Bronchus fibroblast of lung (primary cell): ENCODE measurements around the gene ATP9A. TPM values are rescaled to one million over a fixed set of nuclear protein-coding genes. Genes with fewer than 3 reads are reported as not detected.

ENCODE experiments used
- total RNA-seq: library from RNA; depleted of rRNA; stranded (reverse); fragments of >200 nt; gene quantifications from 2 replicates; pipeline ENCODE4 v1.2.3, GENCODE V29; 2015

Gene ATP9A
- 6.2 and 6.4 TPM in 2 replicates for total RNA-seq

DNA sequence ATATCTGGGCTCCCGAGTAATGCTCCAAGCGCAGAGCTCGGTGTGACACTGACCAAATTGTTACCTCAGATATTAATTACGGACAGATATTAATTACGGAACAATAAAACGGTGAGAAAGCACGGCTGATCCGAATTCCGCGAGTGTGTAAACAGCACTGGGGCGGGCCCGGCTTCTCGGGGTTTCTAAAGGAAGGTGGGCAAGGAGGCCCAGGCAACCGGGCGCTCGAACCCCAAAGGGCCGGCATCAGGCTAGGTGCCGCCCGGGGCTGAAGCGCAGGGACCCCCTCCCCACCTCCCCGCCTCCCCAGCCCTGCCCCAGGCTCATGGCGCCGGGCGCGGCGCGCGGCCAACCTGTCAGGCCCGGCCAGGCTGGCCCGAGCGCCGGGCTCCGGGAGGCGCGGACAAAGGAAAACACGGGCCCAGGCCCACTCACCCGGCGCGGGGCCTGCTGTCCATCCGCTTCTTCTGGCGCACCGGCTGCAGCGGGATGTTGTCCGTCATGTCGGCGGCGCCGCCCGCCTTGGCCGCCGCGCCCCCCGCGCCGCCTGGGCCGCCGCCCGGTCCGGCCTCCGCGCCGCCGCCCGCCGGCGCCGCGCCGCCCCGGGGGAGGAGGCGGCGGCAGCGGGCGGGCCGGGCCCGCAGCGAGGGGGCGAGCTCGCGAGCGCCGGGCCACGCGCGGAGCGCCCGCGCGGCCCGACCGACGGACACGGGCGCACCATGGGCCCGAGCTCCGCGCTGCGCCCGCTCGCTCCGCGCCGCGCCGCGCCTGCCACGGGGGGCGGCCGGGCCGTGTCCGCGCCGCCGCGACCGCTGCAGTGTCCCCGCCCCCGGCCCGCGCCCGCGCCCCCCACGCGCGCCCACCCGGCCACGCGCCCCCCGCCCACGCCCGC, at the start of gene ATP9A:
Gene ATP9A, minus strand, starts transcription at position 524 of the 892 bp plus-strand sequence. Its CDS starts 21 bp downstream, at position 503.

GRCh38 chr20:51802170-51802751, 34.1 kb upstream of the ATP9A start, which contains the start of gene SALL4:
Gene SALL4 (minus strand): TSS chr20:51802521. CDS start chr20:51802408, 113 bp downstream.

Other genes starting within 250 kb of the ATP9A start
- 0.15 and 0.17 TPM in 2 replicates for gene NFATC2, start 225.7 kb downstream of the ATP9A start, total RNA-seq
- 0.45 and 1.5 TPM in 2 replicates for gene SALL4, start 34.1 kb upstream of the ATP9A start, total RNA-seq